Tibial nerve (tissue), 3 donors: Measurements from ENCODE around the gene TNFRSF12A.
"Not testable (repeated sequence)": the region's sequence is repeated elsewhere in the genome, so short reads cannot be mapped to it uniquely, and the experiment has no call there.

Experiments
- POLR2A ChIP-seq, 2 donors: fragments of 450-650 bp; IDR thresholded peaks; one replicate each; pipeline ENCODE4 v1.6.1; 2017; ENCODE audit warnings: antibody characterized with exemption in 2 of 2, mild to moderate bottlenecking in 2 of 2, moderate library complexity in 2 of 2
- TF ChIP-seq, protein P1 (sequence below), 5 experiments: fragments of 200-600 bp in 3 of 5; fragments of 450-650 bp in 2 of 5; sonication (generic) in 3 of 5; IDR thresholded peaks; one replicate each; pipeline ENCODE4 v1.5.1; 2016 to 2019; ENCODE audit warnings: antibody characterized with exemption in 5 of 5, mild to moderate bottlenecking in 3 of 5, moderate library complexity in 2 of 5

DNA sequence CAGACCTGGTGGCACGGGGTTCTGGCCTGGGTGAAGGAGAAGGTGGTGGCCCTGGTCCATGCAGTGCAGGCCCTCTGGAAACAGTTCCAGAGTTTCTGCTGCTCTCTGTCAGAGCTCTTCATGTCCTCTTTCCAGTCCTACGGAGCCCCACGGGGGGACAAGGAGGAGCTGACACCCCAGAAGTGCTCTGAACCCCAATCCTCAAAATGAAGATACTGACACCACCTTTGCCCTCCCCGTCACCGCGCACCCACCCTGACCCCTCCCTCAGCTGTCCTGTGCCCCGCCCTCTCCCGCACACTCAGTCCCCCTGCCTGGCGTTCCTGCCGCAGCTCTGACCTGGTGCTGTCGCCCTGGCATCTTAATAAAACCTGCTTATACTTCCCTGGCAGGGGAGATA is 49.0 kb downstream of the TNFRSF12A start:
- TF ChIP-seq, protein P1, sequence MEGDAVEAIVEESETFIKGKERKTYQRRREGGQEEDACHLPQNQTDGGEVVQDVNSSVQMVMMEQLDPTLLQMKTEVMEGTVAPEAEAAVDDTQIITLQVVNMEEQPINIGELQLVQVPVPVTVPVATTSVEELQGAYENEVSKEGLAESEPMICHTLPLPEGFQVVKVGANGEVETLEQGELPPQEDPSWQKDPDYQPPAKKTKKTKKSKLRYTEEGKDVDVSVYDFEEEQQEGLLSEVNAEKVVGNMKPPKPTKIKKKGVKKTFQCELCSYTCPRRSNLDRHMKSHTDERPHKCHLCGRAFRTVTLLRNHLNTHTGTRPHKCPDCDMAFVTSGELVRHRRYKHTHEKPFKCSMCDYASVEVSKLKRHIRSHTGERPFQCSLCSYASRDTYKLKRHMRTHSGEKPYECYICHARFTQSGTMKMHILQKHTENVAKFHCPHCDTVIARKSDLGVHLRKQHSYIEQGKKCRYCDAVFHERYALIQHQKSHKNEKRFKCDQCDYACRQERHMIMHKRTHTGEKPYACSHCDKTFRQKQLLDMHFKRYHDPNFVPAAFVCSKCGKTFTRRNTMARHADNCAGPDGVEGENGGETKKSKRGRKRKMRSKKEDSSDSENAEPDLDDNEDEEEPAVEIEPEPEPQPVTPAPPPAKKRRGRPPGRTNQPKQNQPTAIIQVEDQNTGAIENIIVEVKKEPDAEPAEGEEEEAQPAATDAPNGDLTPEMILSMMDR (IDR thresholded peaks at IDR 0.05) = not testable (repeated sequence)
- TF ChIP-seq POLR2A (IDR thresholded peaks at IDR 0.05) = not testable (repeated sequence)
